Suppressor macrophage (primary cell): ENCODE results near the gene ZNF516.

ENCODE experiments used
- DNase-seq, 4 experiments: peaks; one replicate each; pipeline ENCODE4 v3.0.0-alpha.2; 2020 to 2022

Gene ZNF516

GRCh38 chr18:76380127-76380729, 114.8 kb downstream of the ZNF516 start:
- no peak for DNase-seq

DNA sequence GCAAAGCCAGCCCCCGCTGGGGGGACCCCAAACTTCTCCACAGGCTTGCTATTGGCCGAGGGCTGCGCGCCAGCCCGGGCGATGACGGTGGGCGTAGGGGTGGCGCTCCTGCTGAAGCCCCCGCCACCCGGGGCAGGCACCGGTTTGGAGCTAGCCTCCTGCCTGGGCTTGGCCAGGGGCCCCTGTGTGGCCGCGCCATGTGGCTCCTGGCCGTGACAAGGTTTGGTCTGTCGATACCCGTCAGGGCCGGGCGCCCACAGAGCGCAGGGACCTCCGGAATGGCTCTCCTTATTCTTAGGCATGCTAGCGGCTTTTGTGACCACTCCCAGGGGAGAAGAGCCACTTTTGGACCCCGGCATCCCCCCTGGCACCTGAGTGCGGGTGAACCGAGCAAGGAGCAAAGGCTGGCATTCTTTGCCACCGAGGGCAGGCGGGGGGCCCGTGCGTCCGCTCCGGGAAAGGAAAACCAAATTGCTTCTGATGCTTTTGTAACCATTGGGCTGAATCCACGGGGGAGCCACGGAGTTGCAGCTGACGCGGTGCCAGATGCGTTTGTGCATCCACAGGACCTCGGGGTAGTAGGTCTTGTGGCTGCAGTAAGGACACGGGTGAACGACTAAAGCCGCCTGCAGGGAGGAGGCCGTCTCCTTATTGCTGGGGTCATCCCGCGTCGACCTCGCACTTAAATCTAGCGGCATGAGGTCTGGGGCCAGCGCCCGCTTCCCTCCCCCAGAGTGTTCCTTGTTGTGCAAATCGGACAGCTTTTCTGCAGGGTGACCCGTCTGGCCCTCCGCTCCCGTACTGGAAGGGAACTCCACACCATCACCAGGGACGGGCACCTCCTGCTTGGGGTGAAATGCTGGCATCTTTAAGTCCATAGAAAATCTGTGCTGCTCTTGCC, 115.6 kb downstream of the ZNF516 start:
- DNase-seq, result no peak

DNA sequence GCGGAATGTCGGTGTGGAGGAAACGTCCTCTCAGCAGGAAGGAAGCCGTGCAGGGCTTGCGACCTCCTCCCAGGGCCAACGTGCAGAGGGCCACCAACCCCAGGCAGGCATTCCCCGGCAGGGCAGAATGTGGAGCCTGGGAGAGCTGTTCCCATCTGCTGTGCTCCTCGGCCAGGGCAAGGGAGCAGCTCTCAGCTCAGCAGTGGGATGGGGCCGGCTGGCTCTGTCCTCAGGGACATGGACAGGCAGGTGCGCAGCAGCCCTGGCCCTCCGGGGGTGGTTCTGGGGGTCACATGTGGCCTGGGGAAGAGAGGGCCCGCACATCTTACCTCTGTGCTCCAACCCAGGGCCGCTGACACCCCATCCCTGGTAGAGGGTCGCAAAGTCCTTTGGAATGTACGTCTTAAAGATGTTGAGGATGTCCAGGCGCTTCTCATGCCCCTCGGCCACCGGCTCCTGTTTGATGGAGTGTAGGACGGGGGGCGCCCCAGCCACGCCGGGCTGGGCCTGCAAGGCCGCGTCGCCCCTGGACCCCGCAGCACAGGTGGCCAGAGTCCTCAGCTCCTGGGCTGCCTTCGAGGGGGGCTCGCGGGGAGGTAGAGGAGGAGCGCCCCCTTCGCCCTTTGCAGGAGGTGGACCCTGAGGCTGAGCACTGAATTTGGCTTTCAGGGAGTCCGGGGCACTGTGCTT, 116.4 kb downstream of the ZNF516 start:
- DNase-seq, result no peak

- DNase-seq, result no peak
Measured at GRCh38 chr18:76377359-76377756, 117.7 kb downstream of the ZNF516 start.

DNA sequence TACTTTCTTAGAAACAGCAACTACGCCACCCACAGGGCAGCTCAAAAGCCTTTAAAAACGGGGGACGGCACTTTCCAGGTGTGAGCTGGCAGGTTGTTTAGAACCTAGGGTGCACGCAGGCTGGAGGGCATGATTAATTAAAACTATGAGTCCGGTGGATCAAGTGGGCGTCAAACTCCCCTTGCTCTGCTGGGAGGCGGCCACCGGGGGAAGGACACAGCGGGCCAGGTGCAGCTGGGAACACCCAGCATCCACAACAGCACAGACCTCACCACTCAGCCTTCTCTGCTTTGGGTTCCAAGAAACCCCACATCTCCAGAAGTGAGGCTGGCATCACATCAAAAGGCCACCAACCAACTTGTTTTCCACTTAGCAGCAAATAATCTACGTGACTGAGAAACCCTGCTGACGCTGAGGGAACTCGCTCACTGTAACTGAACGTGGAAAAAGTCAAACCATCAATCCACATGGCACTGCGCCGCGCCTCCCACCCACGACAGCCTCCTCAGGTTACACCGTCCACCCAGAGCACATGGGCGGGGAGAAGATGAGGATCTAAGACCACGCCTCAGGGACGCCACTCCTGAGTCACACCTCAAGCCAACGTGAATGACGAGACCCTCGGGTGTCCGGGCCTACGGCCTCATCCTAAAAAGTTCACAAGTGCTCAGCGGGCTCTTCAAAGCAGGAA, 118.2 kb downstream of the ZNF516 start:
- no peak for DNase-seq

DNA sequence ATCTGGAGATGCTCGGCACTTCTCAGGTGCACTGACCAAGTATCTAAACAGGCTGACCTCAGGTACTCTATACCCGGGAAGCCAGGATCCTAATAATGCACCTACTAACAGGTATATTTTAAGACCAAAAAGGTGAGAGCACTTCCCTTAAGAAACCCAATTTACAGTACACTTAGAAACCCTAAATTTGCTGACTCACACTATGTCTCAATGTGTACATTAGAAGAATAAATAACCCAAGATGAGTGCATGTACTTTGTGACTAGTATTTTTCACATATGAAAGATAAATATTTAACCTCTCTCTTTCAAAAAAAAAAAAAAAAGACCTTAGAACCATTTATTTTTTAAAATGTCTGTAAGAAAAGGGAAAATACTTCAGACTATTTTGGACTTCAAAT, 118.8 kb downstream of the ZNF516 start:
- DNase-seq, result no peak

DNA sequence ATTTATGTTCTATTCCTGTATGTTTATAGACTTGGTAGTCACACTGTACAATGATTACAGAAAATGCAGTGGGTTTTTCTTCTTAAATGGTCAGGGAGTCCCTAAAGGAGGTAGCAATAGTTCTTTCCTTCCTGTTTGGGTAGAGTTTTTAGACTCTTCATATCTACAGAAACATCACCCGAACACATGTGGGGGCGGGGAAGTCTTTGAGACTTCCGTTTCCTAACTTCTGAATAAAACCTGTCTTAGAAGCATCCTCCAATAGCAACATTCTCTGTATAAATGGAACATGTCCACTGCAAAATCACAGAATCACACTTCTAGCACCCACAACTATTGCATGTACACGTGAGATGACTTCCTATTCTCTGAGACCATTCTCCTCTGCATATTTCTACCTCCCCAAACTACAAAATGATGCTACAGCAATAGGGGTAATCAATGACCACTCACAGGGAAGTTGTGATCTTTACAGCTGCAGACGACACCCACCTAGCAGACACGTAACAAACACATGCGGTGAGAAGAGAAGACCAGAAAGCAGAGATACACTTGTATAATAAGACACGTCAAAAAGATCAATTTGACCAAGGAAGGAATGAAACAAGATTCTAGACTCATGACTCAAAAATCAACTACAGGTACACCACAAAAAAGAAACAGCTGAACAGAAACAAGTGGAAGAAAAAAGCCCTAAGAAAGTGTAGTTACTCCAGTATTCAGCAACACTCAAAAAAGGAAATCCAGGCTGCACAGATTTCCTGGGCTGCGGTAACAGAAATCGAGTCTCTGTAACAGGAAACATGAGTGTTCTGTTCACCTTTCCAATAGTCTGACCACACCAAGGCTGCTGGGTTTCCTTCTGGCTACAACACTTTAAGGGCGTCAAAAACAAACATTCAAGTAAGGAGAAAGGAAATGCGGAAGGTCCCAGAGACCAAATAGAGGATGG, 120.4 kb downstream of the ZNF516 start:
- no peak for DNase-seq

GRCh38 chr18:76373297-76373696, 121.7 kb downstream of the ZNF516 start:
- DNase-seq, result no peak

DNA sequence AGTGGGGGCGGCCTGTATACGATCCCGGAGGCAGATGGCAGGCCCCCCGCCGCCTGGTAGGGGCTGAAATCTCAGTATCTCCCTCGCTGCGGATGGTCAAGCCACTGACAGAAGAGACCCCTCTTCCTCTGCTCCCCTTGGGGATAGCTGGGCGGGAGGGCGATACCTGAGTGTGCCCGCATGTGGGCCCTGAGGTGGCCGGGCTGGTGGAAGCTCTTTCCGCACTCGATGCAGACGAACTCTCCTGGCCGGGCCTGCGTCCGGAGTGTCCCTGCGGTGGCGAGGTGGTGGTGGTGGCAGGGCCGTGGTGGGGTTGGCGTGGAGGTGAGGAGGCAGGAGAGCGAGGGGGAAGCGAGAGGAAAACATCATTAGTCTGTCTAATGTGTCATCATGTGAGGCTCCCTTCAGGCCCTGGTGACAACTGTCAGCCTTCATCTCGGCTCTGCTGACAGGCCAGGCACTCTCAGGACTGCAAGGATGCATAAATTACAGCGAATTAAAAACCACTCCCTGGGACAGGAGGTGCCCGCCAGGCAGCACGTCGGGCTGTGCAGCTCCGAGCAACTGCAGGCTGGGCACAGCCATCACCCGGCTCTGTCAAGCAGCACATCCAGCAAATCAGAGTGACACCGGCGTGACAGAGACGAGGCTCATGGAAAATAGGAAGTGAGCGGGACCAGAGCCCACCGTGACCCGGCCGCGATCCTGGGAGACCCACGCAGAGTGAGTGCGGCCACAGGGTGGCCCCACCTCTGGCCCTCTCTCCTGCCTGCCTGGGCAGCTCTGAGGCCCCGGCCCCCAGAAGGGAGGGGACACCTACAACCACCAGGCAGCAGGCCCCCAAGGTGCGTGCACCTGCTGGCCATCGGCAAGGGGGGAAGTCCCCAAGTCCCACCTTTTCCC, 123.5 kb downstream of the ZNF516 start:
- no peak for DNase-seq

GRCh38 chr18:76370686-76371085, 124.4 kb downstream of the ZNF516 start:
- DNase-seq, result no peak

DNA sequence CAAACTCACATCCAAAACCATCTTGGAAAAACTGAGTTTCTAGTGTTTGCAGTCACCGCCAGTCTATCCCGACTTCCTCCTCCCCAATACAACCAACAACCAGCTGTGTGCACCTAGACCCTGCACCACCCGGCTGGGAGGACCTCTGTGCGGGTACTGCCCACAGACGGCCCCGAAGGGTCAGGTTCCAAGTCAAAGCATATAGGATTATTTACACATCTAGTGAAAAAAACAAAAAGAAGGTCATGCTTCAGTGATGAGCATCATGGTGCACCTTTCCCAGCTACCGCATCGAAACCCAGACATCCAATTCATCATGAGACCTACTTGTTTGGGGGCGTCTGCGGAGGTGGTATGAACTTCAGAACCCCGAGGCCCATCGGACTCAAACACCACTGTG, 124.8 kb downstream of the ZNF516 start:
- no peak for DNase-seq

GRCh38 chr18:76369791-76370190, 125.3 kb downstream of the ZNF516 start:
- DNase-seq, result no peak

- no peak for DNase-seq
Measured at GRCh38 chr18:76368976-76369375, 126.1 kb downstream of the ZNF516 start.

DNA sequence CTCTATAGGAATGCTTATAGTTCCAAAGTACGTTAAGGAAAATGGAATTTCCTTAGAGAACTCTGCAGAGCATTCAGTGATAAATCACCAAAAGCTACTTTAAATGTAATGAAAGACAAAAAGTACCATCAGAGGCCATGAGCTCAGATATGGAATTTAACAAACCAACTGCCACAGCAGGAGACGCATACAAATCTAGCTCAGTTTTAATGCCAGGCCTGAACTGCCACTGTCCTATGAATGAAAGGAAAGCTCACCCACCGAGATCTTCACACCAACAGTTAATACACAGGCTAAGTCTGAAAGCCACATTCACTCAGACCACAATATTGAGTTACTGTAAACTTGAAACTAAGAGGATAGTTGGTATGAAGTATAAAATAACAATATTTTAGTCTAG, 126.8 kb downstream of the ZNF516 start:
- no peak for DNase-seq

GRCh38 chr18:76367168-76368125, 127.6 kb downstream of the ZNF516 start:
- DNase-seq, result no peak

DNA sequence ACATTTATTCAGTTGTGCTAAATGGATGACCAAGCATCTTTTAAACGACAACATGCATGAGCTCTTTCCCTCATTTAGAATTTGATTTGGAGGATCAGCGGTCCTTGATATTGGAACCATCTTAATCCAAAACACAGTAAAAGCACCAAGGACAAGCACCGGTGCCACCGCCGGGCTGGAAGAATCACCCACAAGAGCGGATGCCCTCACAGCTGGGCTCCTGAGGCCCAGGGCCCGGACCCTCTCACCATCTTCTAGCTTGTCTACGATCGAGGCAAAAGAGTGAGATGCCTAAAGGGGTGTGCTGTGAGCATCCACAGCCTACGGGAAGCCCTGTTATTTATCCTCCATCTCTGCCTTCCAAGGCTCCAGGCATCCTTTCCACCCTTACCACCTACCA, 129.5 kb downstream of the ZNF516 start:
- DNase-seq, result no peak

GRCh38 chr18:76364282-76365259, 130.5 kb downstream of the ZNF516 start:
- DNase-seq, result no peak

DNA sequence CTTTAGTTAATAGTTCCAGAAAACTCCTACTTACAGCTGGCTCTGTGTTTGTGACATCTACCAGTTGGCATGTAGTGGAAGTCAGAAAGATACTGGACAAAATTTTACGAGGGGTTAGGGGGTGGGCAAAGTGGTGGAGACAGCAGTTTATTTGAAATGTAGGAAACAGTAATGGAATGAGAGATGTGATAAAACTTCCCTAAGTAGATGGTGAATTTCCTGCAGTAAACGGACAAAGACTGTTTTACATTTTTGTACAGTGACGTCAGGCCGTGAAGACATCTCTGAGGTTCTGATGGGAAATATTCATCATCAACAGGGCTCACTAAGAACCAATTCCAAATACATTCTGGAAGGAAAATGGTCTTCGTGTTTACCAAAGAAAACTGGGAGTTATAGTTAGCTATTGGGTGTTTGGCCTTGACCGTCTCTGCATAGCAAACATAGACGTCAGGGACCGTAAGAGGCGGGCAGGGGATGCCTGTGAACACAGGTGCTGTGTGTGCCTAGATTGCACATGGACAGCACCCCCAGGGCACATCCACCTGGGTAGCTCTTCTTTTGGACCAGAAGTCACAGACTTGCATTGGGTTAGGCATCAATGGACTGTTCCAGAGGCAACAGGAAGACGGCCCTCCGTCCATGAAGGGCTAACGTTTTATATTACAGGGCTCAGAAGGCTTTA, 131.5 kb downstream of the ZNF516 start:
- no peak for DNase-seq
